Glutamatergic neuron (in vitro differentiated cells): ENCODE results near the gene SYT17. TPM values are rescaled to one million over a fixed set of nuclear protein-coding genes. Genes with fewer than 3 reads are reported as not detected.

ENCODE experiments used
- DNase-seq: peaks from one replicate; pipeline ENCODE4 v3.0.0; 2022
- H3K27ac Mint-ChIP-seq: one replicate; pipeline ENCODE4 v1.8.0; 2020; ENCODE audit warnings: mild to moderate bottlenecking, mixed read lengths, inconsistent platforms; ENCODE audit not compliant: unreplicated experiment
- H3K27me3 Mint-ChIP-seq: one replicate; pipeline ENCODE4 v1.8.0; 2020; ENCODE audit warnings: mild to moderate bottlenecking, moderate library complexity, mixed read lengths, inconsistent platforms; ENCODE audit not compliant: unreplicated experiment
- H3K36me3 Mint-ChIP-seq: one replicate; pipeline ENCODE4 v1.8.0; 2020; ENCODE audit warnings: mild to moderate bottlenecking, mixed read lengths, inconsistent platforms; ENCODE audit not compliant: unreplicated experiment
- H3K4me1 Mint-ChIP-seq: one replicate; pipeline ENCODE4 v1.8.0; 2020; ENCODE audit warnings: mild to moderate bottlenecking, low read depth, mixed read lengths, inconsistent platforms; ENCODE audit not compliant: unreplicated experiment
- H3K4me3 Mint-ChIP-seq: one replicate; pipeline ENCODE4 v1.8.0; 2020; ENCODE audit warnings: mild to moderate bottlenecking, mixed read lengths, inconsistent platforms; ENCODE audit not compliant: unreplicated experiment
- H3K9me3 Mint-ChIP-seq: one replicate; pipeline ENCODE4 v1.8.0; 2020; ENCODE audit warnings: mild to moderate bottlenecking, moderate library complexity, mixed read lengths, inconsistent platforms; ENCODE audit not compliant: unreplicated experiment
- CTCF ChIP-seq: fragments of 200-600 bp; sonication (generic); IDR thresholded peaks from one replicate; pipeline ENCODE4 v1.5.0; 2021; ENCODE audit not compliant: partially characterized antibody, unreplicated experiment
- total RNA-seq: library from RNA; stranded (reverse); fragmentation: NEBNext Ultra II Directional; extraction: Animal tissue kit (Norgen Biotek cat#: 25700); gene quantifications from one replicate; pipeline ENCODE4 v1.2.1, GENCODE V29; 2021; ENCODE audit not compliant: unreplicated experiment

The SYT17 gene
- total RNA-seq, 1 donor from 2014 or later, result 10.0 TPM

- Mint-ChIP-seq H3K4me1 (peaks cover 3% of the 10 kb centered on the region), H3K4me3 (no peak overlapping the region), H3K9me3 (peaks cover 1% of the 10 kb centered on the region), H3K36me3 (peaks cover 10% of the 10 kb centered on the region), H3K27ac (no peak overlapping the region), H3K27me3 (no peaks in the 10 kb centered on the region)
- TF ChIP-seq CTCF, result no peak
- DNase-seq, result no peak
Measured at GRCh38 chr16:19188406-19188805, 20.4 kb downstream of the SYT17 start.

GRCh38 chr16:19192865-19193264 is 24.8 kb downstream of the SYT17 start:
- DNase-seq, result no peak
- H3K4me3 Mint-ChIP-seq, result no peak overlapping the region
- H3K27me3 Mint-ChIP-seq, result no peaks in the 10 kb centered on the region
- H3K9me3 Mint-ChIP-seq, result no peaks in the 10 kb centered on the region
- no peak overlapping the region for H3K27ac Mint-ChIP-seq
- H3K36me3 Mint-ChIP-seq, result peaks cover 6% of the 10 kb centered on the region
- H3K4me1 Mint-ChIP-seq, result peaks cover 3% of the 10 kb centered on the region
- TF ChIP-seq CTCF, result no peak

- H3K9me3 Mint-ChIP-seq, result peaks cover 2% of the 10 kb centered on the region
- DNase-seq, result no peak
- no peaks in the 10 kb centered on the region for H3K4me1 Mint-ChIP-seq
- H3K27me3 Mint-ChIP-seq, result no peaks in the 10 kb centered on the region
- H3K36me3 Mint-ChIP-seq, result peaks cover 15% of the 10 kb centered on the region
- TF ChIP-seq CTCF, result no peak
- no peak overlapping the region for H3K4me3 Mint-ChIP-seq
- H3K27ac Mint-ChIP-seq, result no peak overlapping the region
Measured at GRCh38 chr16:19196871-19197270, 28.8 kb downstream of the SYT17 start.

- peaks cover 6% of the 10 kb centered on the region for H3K27me3 Mint-ChIP-seq
- H3K36me3 Mint-ChIP-seq, result peaks cover 9% of the 10 kb centered on the region
- no peak overlapping the region for H3K27ac Mint-ChIP-seq
- H3K9me3 Mint-ChIP-seq, result peaks cover 3% of the 10 kb centered on the region
- H3K4me1 Mint-ChIP-seq, result no peaks in the 10 kb centered on the region
- no peak for DNase-seq
- TF ChIP-seq CTCF, result no peak
- H3K4me3 Mint-ChIP-seq, result no peak overlapping the region
Measured at GRCh38 chr16:19203374-19203966, 35.4 kb downstream of the SYT17 start.

GRCh38 chr16:19210280-19210924 is 42.4 kb downstream of the SYT17 start:
- Mint-ChIP-seq H3K27ac (no peak overlapping the region), H3K9me3 (peaks cover 2% of the 10 kb centered on the region), H3K4me1 (no peaks in the 10 kb centered on the region), H3K27me3 (peaks cover 3% of the 10 kb centered on the region), H3K4me3 (no peak overlapping the region), H3K36me3 (peaks cover 10% of the 10 kb centered on the region)
- no peak for DNase-seq
- TF ChIP-seq CTCF, result no peak
